A673 (cell line): ENCODE results near the gene INPP5F. TPM values are rescaled to one million over a fixed set of nuclear protein-coding genes. Genes with fewer than 3 reads are reported as not detected.
"Not testable (repeated sequence)": the region's sequence is repeated elsewhere in the genome, so short reads cannot be mapped to it uniquely, and the experiment has no call there.

Experiments
- BruUV-seq: library from RNA; stranded (reverse); fragments of 400-500 nt; replicated peaks from 2 replicates; lab custom pipeline; 2021; lab: Mats Ljungman, UMichigan
- CTCF ChIA-PET: fragments of 300-600 bp; sonication (Branson Sonifier 250); formaldehyde crosslinking; loops from one replicate; lab custom pipeline; 2022; ENCODE audit warnings: antibody characterized with exemption; lab: Charles Lee
- POLR2A ChIA-PET: fragments of 300-600 bp; sonication (Branson Sonifier 250); formaldehyde crosslinking; loops from one replicate; lab custom pipeline; 2022; ENCODE audit warnings: antibody characterized with exemption; ENCODE audit not compliant: low non-redundant PET; lab: Charles Lee
- DNase-seq: peaks from one replicate; pipeline ENCODE4 v3.0.0-alpha.2; 2015; ENCODE audit warnings: low spot score
- H3K27ac ChIP-seq: fragments of 200-600 bp; sonication (generic); 2 replicates; pipeline ENCODE4 v1.5.1; 2016; ENCODE audit warnings: mixed run types, low read depth, mild to moderate bottlenecking, mixed read lengths, antibody characterized with exemption, low read length; ENCODE audit not compliant: poor library complexity, severe bottlenecking
- H3K27me3 ChIP-seq: fragments of 200-600 bp; sonication (generic); replicated peaks from 2 replicates; pipeline ENCODE4 v1.6.1; 2017; ENCODE audit warnings: mixed run types, low read depth, mild to moderate bottlenecking, mixed read lengths, antibody characterized with exemption, low read length; ENCODE audit not compliant: insufficient read depth, poor library complexity
- H3K36me3 ChIP-seq: fragments of 200-600 bp; sonication (generic); 2 replicates; pipeline ENCODE4 v1.6.1; 2016; ENCODE audit warnings: mixed run types, mild to moderate bottlenecking, mixed read lengths, antibody characterized with exemption, low read length; ENCODE audit not compliant: insufficient read depth, poor library complexity, severe bottlenecking
- H3K4me1 ChIP-seq: fragments of 200-600 bp; sonication (generic); 2 replicates; pipeline ENCODE4 v1.6.1; 2017; ENCODE audit warnings: mixed run types, mild to moderate bottlenecking, mixed read lengths, antibody characterized with exemption, low read length; ENCODE audit not compliant: insufficient read depth, poor library complexity, severe bottlenecking
- H3K4me3 ChIP-seq: fragments of 200-600 bp; sonication (generic); 2 replicates; pipeline ENCODE4 v1.5.1; 2016; ENCODE audit warnings: low read depth, mixed run types, mild to moderate bottlenecking, mixed read lengths, low read length; ENCODE audit not compliant: poor library complexity, severe bottlenecking
- H3K9me3 ChIP-seq: fragments of 200-600 bp; sonication (generic); 2 replicates; pipeline ENCODE4 v1.6.1; 2016; ENCODE audit warnings: mixed run types, low read depth, mild to moderate bottlenecking, mixed read lengths, antibody characterized with exemption, low read length; ENCODE audit not compliant: poor library complexity, severe bottlenecking
- EZH2 ChIP-seq: fragments of 200-600 bp; sonication (generic); IDR thresholded peaks from 2 replicates; pipeline ENCODE4 v1.6.1; 2017; ENCODE audit warnings: borderline replicate concordance, low read depth, mild to moderate bottlenecking, mixed read lengths, antibody characterized with exemption, low read length; ENCODE audit not compliant: poor library complexity, severe bottlenecking
- intact Hi-C: fragments of 100-400 bp; cut with micrococcal nuclease; formaldehyde crosslinking; loops from one replicate; pipeline ENCODE4 v1.10.0; 2022; ENCODE audit not compliant: unreplicated experiment
- total RNA-seq: library from RNA; stranded (reverse); gene quantifications from 2 replicates; pipeline ENCODE4 v1.2.3, GENCODE V29; 2021
- TF ChIP-seq, protein P1 (sequence below): fragments of 300-800, 200-600 bp; sonication (generic); conservative IDR thresholded peaks from 2 replicates; pipeline ENCODE4 v1.5.1; 2017; ENCODE audit warnings: low read depth, mild to moderate bottlenecking, antibody characterized with exemption, low read length, moderate library complexity, mixed read lengths

INPP5F gene
- total RNA-seq, 1 experiment from 2014 or later = 22.0 TPM

DNA sequence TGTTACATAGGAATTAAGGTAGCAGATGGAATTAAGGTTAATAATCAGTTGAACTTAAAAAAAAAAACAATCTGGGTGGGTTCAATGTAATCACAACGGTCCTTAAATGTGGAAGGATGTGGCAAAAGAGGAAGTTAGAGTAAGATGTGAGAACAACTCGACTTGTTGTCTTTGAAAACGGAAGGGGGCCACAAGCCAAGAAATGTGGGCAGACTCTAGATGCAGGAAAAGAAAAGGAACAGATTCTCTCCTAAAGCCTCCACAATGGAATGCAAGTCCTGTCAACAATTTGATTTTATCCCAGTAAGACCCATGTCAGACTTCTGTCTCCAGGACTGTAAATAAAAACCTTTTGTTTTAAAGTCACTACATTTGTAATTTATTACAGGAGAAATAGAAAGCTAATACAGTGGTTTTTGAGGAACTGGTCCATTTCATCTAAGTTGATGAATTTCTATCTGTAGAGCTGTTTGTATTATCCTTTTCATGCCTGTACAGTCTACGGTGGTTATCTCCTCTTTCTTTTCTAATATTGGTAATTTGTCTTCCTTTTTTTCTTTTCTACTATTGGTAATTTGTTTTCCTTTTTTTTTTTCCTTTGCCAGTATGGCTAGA is 138.2 kb downstream of the INPP5F start:
- Histone ChIP-seq H3K4me1 (peaks cover 7% of the 10 kb centered on the region), H3K9me3 (no peaks in the 10 kb centered on the region), H3K27ac (no peak overlapping the region), H3K27me3 (no peaks in the 10 kb centered on the region), H3K4me3 (no peak overlapping the region), H3K36me3 (peaks cover 12% of the 10 kb centered on the region)
- DNase-seq = no peak
- TF ChIP-seq, protein P1, sequence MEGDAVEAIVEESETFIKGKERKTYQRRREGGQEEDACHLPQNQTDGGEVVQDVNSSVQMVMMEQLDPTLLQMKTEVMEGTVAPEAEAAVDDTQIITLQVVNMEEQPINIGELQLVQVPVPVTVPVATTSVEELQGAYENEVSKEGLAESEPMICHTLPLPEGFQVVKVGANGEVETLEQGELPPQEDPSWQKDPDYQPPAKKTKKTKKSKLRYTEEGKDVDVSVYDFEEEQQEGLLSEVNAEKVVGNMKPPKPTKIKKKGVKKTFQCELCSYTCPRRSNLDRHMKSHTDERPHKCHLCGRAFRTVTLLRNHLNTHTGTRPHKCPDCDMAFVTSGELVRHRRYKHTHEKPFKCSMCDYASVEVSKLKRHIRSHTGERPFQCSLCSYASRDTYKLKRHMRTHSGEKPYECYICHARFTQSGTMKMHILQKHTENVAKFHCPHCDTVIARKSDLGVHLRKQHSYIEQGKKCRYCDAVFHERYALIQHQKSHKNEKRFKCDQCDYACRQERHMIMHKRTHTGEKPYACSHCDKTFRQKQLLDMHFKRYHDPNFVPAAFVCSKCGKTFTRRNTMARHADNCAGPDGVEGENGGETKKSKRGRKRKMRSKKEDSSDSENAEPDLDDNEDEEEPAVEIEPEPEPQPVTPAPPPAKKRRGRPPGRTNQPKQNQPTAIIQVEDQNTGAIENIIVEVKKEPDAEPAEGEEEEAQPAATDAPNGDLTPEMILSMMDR = no peak
- no peak for TF ChIP-seq EZH2
- ChIA-PET POLR2A (no interaction called here), CTCF (no interaction called here)
- intact Hi-C loops = no loop called here
- BruUV-seq = no TSS peak

DNA sequence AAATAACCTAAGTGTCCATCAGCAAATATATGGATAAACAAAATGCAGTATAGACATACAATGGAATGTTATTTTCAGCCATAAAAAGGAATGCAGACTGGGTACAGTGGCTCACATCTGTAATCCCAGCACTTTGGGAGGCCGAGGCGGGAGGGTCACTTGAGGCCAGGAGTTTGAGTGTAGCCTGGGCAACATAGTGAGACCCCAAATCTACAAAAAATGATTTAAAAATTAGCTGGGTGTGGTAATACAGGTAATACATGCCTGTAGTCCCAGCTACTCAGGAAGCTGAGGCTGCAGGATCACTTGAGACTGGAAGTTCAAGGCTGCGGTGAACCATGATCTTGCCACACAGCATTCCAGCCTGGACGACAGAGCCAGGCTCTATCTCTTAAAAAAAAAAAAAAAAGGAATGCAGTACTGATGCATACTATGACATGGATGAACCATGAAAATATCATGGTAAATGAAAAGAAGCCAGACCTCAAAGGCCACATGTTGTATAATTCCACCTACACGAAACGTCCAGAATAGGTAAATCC is 139.9 kb downstream of the INPP5F start:
- H3K4me3 ChIP-seq = no peak overlapping the region
- CTCF ChIA-PET = interaction anchor here (0.5 kb wide), 1 partner anchor 15 kb away, joined by 11 read pairs; no protein-coding TSS in a partner anchor
- H3K9me3 ChIP-seq = no peaks in the 10 kb centered on the region
- peaks cover 12% of the 10 kb centered on the region for H3K36me3 ChIP-seq
- no TSS peak for BruUV-seq
- POLR2A ChIA-PET = no interaction called here
- no peak for DNase-seq
- H3K27ac ChIP-seq = no peak overlapping the region
- H3K4me1 ChIP-seq = peaks cover 11% of the 10 kb centered on the region
- H3K27me3 ChIP-seq = no peaks in the 10 kb centered on the region
- intact Hi-C loops = no loop called here
- TF ChIP-seq, protein P1 = no peak
- no peak for TF ChIP-seq EZH2

GRCh38 chr10:119867317-119867716 is 141.5 kb downstream of the INPP5F start:
- POLR2A ChIA-PET = no interaction called here
- H3K27me3 ChIP-seq = no peaks in the 10 kb centered on the region
- intact Hi-C loops = no loop called here
- H3K36me3 ChIP-seq = peaks cover 12% of the 10 kb centered on the region
- no peaks in the 10 kb centered on the region for H3K9me3 ChIP-seq
- no peak for DNase-seq
- H3K27ac ChIP-seq = no peak overlapping the region
- peaks cover 17% of the 10 kb centered on the region for H3K4me1 ChIP-seq
- BruUV-seq = no TSS peak
- TF ChIP-seq, protein P1 = no peak
- TF ChIP-seq EZH2 = no peak
- CTCF ChIA-PET = no interaction called here
- H3K4me3 ChIP-seq = no peak overlapping the region

DNA sequence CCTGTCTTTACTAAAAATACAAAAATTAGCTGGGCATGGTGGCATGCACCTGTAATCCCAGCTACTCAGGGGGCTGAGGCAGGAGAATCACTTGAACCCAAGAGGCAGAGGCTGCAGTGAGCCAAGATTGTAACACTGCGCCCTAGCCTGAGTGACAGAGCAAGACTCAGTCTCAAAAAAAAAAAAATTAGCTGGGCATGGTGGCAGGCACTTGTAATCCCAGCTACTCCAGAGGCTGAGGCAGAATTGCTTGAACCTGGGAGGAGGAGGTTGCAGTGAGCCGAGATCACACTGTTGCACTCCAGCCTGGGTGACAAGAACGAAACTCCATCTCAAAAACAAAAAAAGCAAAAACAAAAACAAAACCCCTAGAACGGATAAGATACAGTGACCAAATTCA is 143.5 kb downstream of the INPP5F start:
- H3K27ac ChIP-seq, DNase-seq, H3K36me3 ChIP-seq, BruUV-seq, H3K9me3 ChIP-seq, intact Hi-C loops, H3K27me3 ChIP-seq, H3K4me3 ChIP-seq, POLR2A ChIA-PET: not testable (repeated sequence)
- H3K4me1 ChIP-seq = peaks cover 21% of the 10 kb centered on the region
- CTCF ChIA-PET = interaction anchor here (2.4 kb wide), 1 partner anchor 119 kb away, joined by 8 read pairs; no protein-coding TSS in a partner anchor
